ENCODE results near the gene GALR1. TPM values are rescaled to one million over a fixed set of nuclear protein-coding genes. Genes with fewer than 3 reads are reported as not detected.

GALR1 gene, protein sequence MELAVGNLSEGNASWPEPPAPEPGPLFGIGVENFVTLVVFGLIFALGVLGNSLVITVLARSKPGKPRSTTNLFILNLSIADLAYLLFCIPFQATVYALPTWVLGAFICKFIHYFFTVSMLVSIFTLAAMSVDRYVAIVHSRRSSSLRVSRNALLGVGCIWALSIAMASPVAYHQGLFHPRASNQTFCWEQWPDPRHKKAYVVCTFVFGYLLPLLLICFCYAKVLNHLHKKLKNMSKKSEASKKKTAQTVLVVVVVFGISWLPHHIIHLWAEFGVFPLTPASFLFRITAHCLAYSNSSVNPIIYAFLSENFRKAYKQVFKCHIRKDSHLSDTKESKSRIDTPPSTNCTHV
- total RNA-seq (2014; rRNA removed; shearing (Covaris generic); ENCODE audit: low replicate concordance), result not detected in 2 replicates

- Histone ChIP-seq H3K4me3 (no peak within 1 kb of the TSS), H3K9me3 (peaks cover 3% of the 10 kb centered on the region; the same call in 1 of the 2 replicates), H3K36me3 (no peaks in the 10 kb centered on the region), H3K27me3 (peaks cover 27% of the 10 kb centered on the region)
- peak; percentile 6 for DNase-seq
Measured at GRCh38 chr18:77249569-77250500, at the start of gene GALR1. Gene GALR1 (plus strand): TSS chr18:77249848. CDS start chr18:77250549, 701 bp downstream.

- DNase-seq, result no peak
- Histone ChIP-seq H3K36me3 (no peaks in the 10 kb centered on the region), H3K27me3 (no peaks in the 10 kb centered on the region), H3K9me3 (no peaks in the 10 kb centered on the region), H3K4me3 (no peak overlapping the region)
Measured at GRCh38 chr18:77201506-77201905, 48.1 kb upstream of the GALR1 start.

DNA sequence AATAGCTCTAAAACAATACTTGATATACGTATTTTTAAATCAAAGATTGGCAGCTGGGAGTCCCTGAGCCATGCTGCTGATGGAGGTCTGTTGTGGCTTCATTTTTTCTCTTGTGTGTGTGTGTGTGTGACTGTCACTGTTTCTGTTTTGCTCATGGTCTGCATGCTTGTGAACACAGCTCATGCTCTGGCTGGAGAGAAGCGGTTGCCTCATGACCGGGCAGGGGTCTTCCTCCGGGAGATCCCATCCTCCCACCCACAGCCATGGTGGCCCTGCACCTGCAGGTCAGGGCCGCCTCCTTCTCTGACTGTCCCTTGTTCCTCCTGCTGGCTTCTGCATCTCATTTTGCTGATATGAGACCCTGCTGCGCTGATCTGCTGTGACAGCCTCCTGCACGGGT is 47.3 kb upstream of the GALR1 start:
- no peaks in the 10 kb centered on the region for H3K27me3 ChIP-seq
- no peak for DNase-seq
- no peak overlapping the region for H3K4me3 ChIP-seq
- no peaks in the 10 kb centered on the region for H3K9me3 ChIP-seq
- no peaks in the 10 kb centered on the region for H3K36me3 ChIP-seq

GRCh38 chr18:77203071-77203470 is 46.6 kb upstream of the GALR1 start:
- DNase-seq, result no peak
- no peaks in the 10 kb centered on the region for H3K27me3 ChIP-seq
- H3K9me3 ChIP-seq, result no peaks in the 10 kb centered on the region

DNA sequence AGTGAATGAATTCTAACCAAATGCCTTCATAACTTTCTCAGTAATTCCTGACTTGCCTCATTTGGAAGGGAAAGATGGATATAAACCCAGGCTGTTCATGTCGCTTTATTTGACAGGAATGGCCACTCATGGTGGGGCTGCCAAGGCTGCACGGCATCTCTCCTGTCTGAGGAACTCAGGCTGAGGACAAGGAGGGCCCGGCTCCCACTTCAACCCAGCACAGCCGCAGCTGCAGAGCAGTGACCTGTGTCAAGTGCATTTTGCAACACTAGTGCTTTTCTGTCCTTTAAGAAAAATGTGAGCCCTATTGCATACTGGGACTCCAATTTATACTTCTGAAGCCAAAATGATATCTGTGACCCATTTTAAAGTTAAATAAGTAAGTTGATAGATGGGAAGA is 45.8 kb upstream of the GALR1 start:
- Histone ChIP-seq H3K4me3 (no peak overlapping the region), H3K36me3 (no peaks in the 10 kb centered on the region), H3K9me3 (no peaks in the 10 kb centered on the region), H3K27me3 (no peaks in the 10 kb centered on the region)
- DNase-seq, result no peak

More at GRCh38 chr18:77203071-77203470, 46.6 kb upstream of the GALR1 start:
- Histone ChIP-seq H3K36me3 (no peaks in the 10 kb centered on the region), H3K4me3 (no peak overlapping the region)

- Histone ChIP-seq H3K9me3 (no peaks in the 10 kb centered on the region), H3K4me3 (no peak overlapping the region), H3K36me3 (no peaks in the 10 kb centered on the region), H3K27me3 (no peaks in the 10 kb centered on the region)
- DNase-seq, result no peak
Measured at GRCh38 chr18:77205769-77206168, 43.9 kb upstream of the GALR1 start.

DNA sequence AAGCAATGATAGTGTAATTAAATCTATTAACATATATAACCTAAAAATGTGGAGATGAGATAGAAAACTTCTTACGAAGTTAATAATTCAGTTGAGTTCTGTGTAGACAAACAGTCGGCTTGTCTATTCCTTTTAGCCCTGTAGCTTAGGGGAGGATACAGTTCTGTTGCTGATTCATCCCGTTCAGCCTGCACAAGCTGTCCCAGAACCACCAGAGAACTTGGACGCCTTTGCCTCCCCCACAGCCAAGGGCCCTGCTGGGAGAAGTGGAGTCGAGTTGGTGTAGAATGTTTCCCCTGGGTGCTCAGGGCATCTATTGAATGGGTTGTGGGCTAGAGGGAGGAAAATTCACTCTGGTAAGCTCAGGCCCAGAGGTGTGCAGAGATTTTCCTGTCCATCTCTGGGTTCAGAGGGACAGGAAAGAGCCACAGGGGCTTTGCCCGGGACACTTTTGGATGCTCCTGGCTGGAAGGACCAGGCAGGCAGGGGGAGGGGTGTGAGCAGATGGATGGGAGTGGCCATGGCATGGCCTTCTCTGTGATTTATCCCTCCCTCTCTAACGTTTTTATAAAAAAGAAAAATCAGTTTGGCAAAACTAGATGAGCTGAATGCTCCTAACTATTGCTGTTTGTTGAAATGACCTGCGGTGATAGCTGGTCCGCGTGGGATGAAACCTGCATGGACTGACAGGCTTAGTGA is 42.8 kb upstream of the GALR1 start:
- H3K36me3 ChIP-seq, result no peaks in the 10 kb centered on the region
- no peak overlapping the region for H3K4me3 ChIP-seq
- H3K9me3 ChIP-seq, result no peaks in the 10 kb centered on the region
- no peaks in the 10 kb centered on the region for H3K27me3 ChIP-seq
- DNase-seq, result peak; percentile 89

DNA sequence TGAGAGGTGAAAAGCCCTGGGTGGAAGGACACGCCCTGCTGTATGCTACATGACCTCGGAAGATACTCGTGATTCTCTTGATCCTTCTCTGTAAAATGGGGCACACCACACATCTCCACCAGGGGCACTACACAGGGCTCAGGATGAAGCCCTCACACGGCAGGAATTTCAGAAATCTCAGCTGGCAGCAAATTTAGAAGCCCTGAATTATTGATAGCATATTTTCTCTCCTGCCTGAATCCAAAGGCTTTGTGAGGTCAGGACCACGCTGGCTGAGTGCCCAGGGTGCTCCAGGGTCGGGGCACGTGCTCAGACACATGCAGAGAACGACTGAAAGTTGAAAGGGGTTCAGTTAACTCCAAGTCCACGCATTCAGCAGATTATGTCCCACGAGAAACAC is 42.1 kb upstream of the GALR1 start:
- no peaks in the 10 kb centered on the region for H3K27me3 ChIP-seq

GRCh38 chr18:77208964-77209363 is 40.7 kb upstream of the GALR1 start:
- H3K9me3 ChIP-seq, result no peaks in the 10 kb centered on the region
- H3K36me3 ChIP-seq, result no peaks in the 10 kb centered on the region
- peak overlapping the region; percentile 21 for H3K4me3 ChIP-seq
- peak; percentile 72 for DNase-seq
- no peaks in the 10 kb centered on the region for H3K27me3 ChIP-seq

More for the DNA sequence above, 42.1 kb upstream of the GALR1 start:
- H3K4me3 ChIP-seq, result no peak overlapping the region
- H3K9me3 ChIP-seq, result no peaks in the 10 kb centered on the region
- no peaks in the 10 kb centered on the region for H3K36me3 ChIP-seq
- peak; percentile 90 for DNase-seq

DNA sequence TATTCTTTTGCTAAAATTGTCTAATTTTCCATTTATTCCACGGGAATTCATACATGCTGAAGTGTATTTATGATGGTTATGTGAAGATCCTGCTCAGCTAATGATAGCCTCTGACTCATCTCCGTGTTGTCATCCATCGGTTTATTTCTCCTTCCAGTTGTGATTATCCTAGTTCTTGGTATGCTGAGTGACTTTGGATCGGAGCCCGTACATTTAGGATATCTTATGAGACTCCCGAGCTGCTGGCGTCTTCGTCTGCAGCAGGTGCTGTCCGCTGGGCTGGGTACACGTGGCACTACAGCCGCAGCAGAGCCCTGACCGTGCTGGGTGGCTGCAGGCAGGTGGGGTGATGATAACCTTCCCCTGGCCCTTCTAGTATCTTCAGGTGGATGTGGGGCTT is 40.1 kb upstream of the GALR1 start:
- Histone ChIP-seq H3K27me3 (no peaks in the 10 kb centered on the region), H3K9me3 (no peaks in the 10 kb centered on the region), H3K36me3 (no peaks in the 10 kb centered on the region), H3K4me3 (no peak overlapping the region)
- DNase-seq, result peak; percentile 18

GRCh38 chr18:77210249-77210648 is 39.4 kb upstream of the GALR1 start:
- Histone ChIP-seq H3K36me3 (no peaks in the 10 kb centered on the region), H3K4me3 (no peak overlapping the region), H3K27me3 (no peaks in the 10 kb centered on the region), H3K9me3 (no peaks in the 10 kb centered on the region)
- no peak for DNase-seq

DNA sequence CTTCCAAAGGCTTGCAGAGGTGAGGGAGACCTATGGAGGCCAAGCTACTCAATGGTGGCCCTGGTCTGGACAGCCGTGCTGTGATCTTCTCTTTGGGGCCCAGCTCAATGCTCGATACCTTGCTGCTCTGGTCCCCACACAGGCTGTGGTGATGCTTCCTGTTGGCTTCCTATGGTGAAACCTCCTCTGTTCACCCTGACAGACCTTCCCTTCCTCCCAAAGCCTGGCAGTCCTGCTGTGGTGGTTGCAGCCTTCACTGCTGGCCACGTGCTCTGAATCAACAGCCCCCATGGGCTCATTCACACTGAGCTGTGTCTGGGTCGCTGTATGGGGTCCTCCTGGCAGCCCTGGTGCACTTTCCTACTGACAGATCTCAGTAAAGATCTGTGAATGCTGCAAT is 31.0 kb upstream of the GALR1 start:
- Histone ChIP-seq H3K9me3 (no peaks in the 10 kb centered on the region), H3K4me3 (no peak overlapping the region)
- DNase-seq, result no peak

DNA sequence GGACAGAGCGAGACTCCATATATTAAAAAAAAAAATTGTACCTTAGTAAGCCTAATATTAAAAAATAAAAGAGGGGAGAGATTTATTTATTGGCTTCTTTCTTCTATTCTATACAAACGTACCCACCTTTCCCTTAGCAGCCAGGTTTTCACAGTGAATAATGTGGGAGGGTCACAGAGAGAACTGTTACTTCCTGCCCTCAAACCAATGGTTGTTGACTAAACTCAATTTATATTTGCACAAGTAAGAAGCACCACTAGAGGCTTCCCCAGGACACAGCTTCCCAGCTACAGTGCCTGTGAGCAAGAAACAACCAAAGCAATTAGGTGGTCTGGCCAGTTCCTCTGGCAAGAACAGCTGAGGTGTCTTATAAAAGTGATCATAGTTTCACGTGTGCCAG is 28.9 kb upstream of the GALR1 start:
- no peak for DNase-seq
- H3K36me3 ChIP-seq, result no peaks in the 10 kb centered on the region
- no peaks in the 10 kb centered on the region for H3K27me3 ChIP-seq
- H3K4me3 ChIP-seq, result no peak overlapping the region
- no peaks in the 10 kb centered on the region for H3K9me3 ChIP-seq

More for the DNA sequence above, 31.0 kb upstream of the GALR1 start:
- Histone ChIP-seq H3K36me3 (no peaks in the 10 kb centered on the region), H3K27me3 (no peaks in the 10 kb centered on the region)

GRCh38 chr18:77222464-77222863 is 27.2 kb upstream of the GALR1 start:
- no peaks in the 10 kb centered on the region for H3K9me3 ChIP-seq
- DNase-seq, result no peak
- no peaks in the 10 kb centered on the region for H3K36me3 ChIP-seq
- H3K27me3 ChIP-seq, result no peaks in the 10 kb centered on the region
- H3K4me3 ChIP-seq, result no peak overlapping the region

DNA sequence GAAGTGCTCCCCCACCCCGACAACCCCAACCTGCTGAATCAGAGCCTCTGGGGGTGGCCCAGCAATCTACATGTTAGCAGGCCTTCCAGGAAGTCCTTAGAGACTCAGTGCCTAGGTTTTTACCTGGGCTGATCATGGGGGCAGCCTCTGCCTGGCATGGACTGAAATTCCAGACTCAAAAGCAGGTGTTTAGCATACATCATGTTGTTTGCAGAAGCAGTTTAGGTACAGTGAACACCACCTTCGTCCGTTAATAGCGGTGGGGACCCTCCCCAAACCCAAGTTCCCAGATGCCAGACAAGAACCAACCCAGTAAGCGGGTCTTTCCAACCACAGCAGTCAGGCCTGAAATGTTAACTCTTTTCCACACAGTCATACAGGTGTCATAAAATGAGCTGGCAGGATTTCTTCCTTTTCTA is 26.4 kb upstream of the GALR1 start:
- Histone ChIP-seq H3K9me3 (no peaks in the 10 kb centered on the region), H3K4me3 (no peak overlapping the region)
- no peak for DNase-seq

DNA sequence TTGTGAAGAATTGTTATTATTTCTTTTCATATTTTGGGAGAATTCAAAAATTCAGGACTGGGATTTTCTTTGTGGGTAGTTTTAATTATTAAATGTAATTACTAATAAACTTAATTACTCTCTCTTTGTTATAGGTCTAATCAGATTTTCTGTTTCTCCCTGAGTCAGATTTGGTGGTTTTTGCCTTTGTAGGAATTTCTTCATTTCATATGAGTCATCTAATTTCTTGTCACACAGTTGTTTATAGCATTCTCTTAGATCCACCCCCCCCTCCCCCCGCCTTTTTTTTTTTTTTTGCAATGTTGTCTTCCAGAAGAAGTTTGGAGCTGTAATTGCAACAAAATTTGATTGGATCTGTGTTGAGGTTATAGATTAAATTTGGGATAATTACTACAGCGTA is 26.0 kb upstream of the GALR1 start:
- Histone ChIP-seq H3K4me3 (no peak overlapping the region), H3K9me3 (no peaks in the 10 kb centered on the region), H3K36me3 (no peaks in the 10 kb centered on the region), H3K27me3 (no peaks in the 10 kb centered on the region)
- DNase-seq, result no peak

More for the DNA sequence above, 26.4 kb upstream of the GALR1 start:
- Histone ChIP-seq H3K27me3 (no peaks in the 10 kb centered on the region), H3K36me3 (no peaks in the 10 kb centered on the region)

GRCh38 chr18:77230645-77231044 is 19.0 kb upstream of the GALR1 start:
- Histone ChIP-seq H3K9me3 (no peaks in the 10 kb centered on the region), H3K36me3 (no peaks in the 10 kb centered on the region), H3K27me3 (0 out of 2 replicates have a peak, but pooled peaks cover 2% of the 10 kb centered on the region), H3K4me3 (no peak overlapping the region)
- no peak for DNase-seq

Measured in MG63 (cell line).